ENCODE measurements around the gene ZRANB3. TPM values are rescaled to one million over a fixed set of nuclear protein-coding genes. Genes with fewer than 3 reads are reported as not detected.
"Not testable (repeated sequence)": the region's sequence is repeated elsewhere in the genome, so short reads cannot be mapped to it uniquely, and the experiment has no call there.

The ZRANB3 gene
- total RNA-seq, 1 donor from 2014 or later: 14.5 TPM

- no peak for DNase-seq
Measured at GRCh38 chr2:135121016-135121657, 409.9 kb downstream of the ZRANB3 start.

GRCh38 chr2:135119582-135119981, 411.4 kb downstream of the ZRANB3 start:
- DNase-seq: no peak

- no peak for DNase-seq
Measured at GRCh38 chr2:135113322-135113721, 417.7 kb downstream of the ZRANB3 start.

GRCh38 chr2:135105513-135106316, 425.3 kb downstream of the ZRANB3 start:
- not testable (repeated sequence) for DNase-seq

- no peak for DNase-seq
Measured at GRCh38 chr2:135103843-135104242, 427.2 kb downstream of the ZRANB3 start.

- no peak for DNase-seq
Measured at GRCh38 chr2:135099802-135100483, 431.1 kb downstream of the ZRANB3 start.

GRCh38 chr2:135097532-135098231, 433.3 kb downstream of the ZRANB3 start:
- DNase-seq: no peak

- DNase-seq: no peak
Measured at GRCh38 chr2:135096665-135097446, 434.2 kb downstream of the ZRANB3 start.

GRCh38 chr2:135095591-135095990, 435.4 kb downstream of the ZRANB3 start:
- no peak for DNase-seq

GRCh38 chr2:135094508-135094907, 436.5 kb downstream of the ZRANB3 start:
- no peak for DNase-seq

GRCh38 chr2:135093670-135094330, 437.2 kb downstream of the ZRANB3 start:
- DNase-seq: no peak

GRCh38 chr2:135093193-135093592, 437.8 kb downstream of the ZRANB3 start:
- DNase-seq: no peak

- no peak for DNase-seq
Measured at GRCh38 chr2:135091681-135092080, 439.3 kb downstream of the ZRANB3 start.

GRCh38 chr2:135089597-135089996, 441.4 kb downstream of the ZRANB3 start:
- DNase-seq: not testable (repeated sequence)

Small RNA genes within 50 kb of the gene (small RNA-seq; reads per million reads assigned to genes)
- gene SNORA40B: 0.17 reads per million

Other genes with a start within 250 kb of the ZRANB3 start
- 360 TPM for gene R3HDM1, start 266 bp upstream of the ZRANB3 start, total RNA-seq
- gene UBXN4, start 210.6 kb upstream of the ZRANB3 start, total RNA-seq: 90.8 TPM

Data from occipital lobe (tissue), 3 donors.